KMS-11 (cell line): ENCODE measurements around the gene SLC30A4.

Source experiments
- H2AFZ ChIP-seq: fragments of 200-600 bp; sonication (generic); 2 replicates; pipeline ENCODE4 v1.6.1; 2016; ENCODE audit warnings: antibody characterized with exemption, mixed run types, low read depth
- H3K27ac ChIP-seq: fragments of 200-600 bp; sonication (generic); 2 replicates; pipeline ENCODE4 v1.6.1; 2016; ENCODE audit warnings: mild to moderate bottlenecking, mixed run types
- H3K27me3 ChIP-seq: fragments of 200-600 bp; sonication (generic); 2 replicates; pipeline ENCODE4 v1.6.1; 2017; ENCODE audit warnings: mild to moderate bottlenecking, low read depth, mixed run types, moderate library complexity; ENCODE audit not compliant: insufficient read depth
- H3K36me3 ChIP-seq: fragments of 200-600 bp; sonication (generic); 2 replicates; pipeline ENCODE4 v1.6.1; 2017; ENCODE audit warnings: mild to moderate bottlenecking, mixed run types; ENCODE audit not compliant: insufficient read depth
- H3K4me1 ChIP-seq: fragments of 200-600 bp; sonication (generic); 2 replicates; pipeline ENCODE4 v1.6.1; 2016; ENCODE audit warnings: mild to moderate bottlenecking, low read depth, mixed run types; ENCODE audit not compliant: poor library complexity, severe bottlenecking
- H3K4me2 ChIP-seq: fragments of 200-600 bp; sonication (generic); 2 replicates; pipeline ENCODE4 v1.7.0; 2016; ENCODE audit warnings: mild to moderate bottlenecking, mixed run types
- H3K4me3 ChIP-seq: fragments of 200-600 bp; sonication (generic); IDR thresholded peaks from 2 replicates; pipeline ENCODE4 v1.6.1; 2017; ENCODE audit warnings: low read depth, low read length, mixed read lengths; ENCODE audit not compliant: insufficient read depth
- H3K79me2 ChIP-seq: fragments of 200-600 bp; sonication (generic); 2 replicates; pipeline ENCODE4 v1.6.1; 2016; ENCODE audit warnings: low read depth, mixed run types; ENCODE audit not compliant: insufficient read depth
- H3K9ac ChIP-seq: fragments of 200-600 bp; sonication (generic); 2 replicates; pipeline ENCODE4 v1.6.1; 2016; ENCODE audit warnings: mild to moderate bottlenecking, mixed run types
- H4K20me1 ChIP-seq: fragments of 200-600 bp; sonication (generic); 2 replicates; pipeline ENCODE4 v1.6.1; 2016; ENCODE audit warnings: mild to moderate bottlenecking, mixed run types; ENCODE audit not compliant: insufficient read depth
- TF ChIP-seq, protein P1 (sequence below): fragments of 200-600 bp; sonication (generic); conservative IDR thresholded peaks from 2 replicates; pipeline ENCODE4 v1.6.1; 2017; ENCODE audit warnings: low read depth, mild to moderate bottlenecking, antibody characterized with exemption, low read length, moderate library complexity, mixed read lengths

SLC30A4 gene

DNA sequence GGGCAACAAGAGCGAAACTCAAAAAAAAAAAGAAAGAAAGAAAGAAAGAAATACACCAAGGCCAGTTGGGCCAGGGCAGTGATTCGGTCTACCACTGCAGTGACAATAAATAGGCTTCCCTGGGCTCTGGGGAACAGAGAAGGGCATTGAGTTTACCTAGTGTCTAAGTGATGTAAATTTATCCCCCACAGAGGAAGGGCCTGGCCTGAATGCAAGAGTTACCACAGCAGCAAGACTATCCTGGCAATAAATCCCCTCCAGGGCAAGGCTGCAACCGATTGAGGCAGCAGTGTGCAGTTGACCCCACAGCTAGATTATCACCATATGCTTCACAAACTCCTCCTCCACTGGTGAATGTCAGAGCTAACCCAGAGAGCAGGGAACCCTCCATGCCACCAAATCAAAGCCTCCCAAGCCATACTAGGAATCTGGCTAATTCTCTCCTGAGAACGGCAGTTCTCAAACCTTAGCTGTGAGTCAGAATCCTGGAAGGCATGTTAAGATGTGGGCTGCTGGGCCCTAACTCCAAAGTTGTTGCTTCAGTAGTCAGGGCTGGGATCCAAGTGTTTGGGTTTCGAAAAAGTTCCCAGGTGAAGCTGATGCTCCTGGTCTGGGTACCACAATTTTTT, 79.9 kb downstream of the SLC30A4 start:
- H4K20me1 ChIP-seq, result no peaks in the 10 kb centered on the region
- no peaks in the 10 kb centered on the region for H3K79me2 ChIP-seq
- H3K27me3 ChIP-seq, result no peaks in the 10 kb centered on the region
- H3K4me2 ChIP-seq, result no peak overlapping the region
- H3K4me3 ChIP-seq, result no peak overlapping the region
- H2AFZ ChIP-seq, result no peak overlapping the region
- H3K9ac ChIP-seq, result no peak overlapping the region
- no peaks in the 10 kb centered on the region for H3K4me1 ChIP-seq
- H3K27ac ChIP-seq, result no peak overlapping the region
- H3K36me3 ChIP-seq, result no peaks in the 10 kb centered on the region
- TF ChIP-seq, protein P1, sequence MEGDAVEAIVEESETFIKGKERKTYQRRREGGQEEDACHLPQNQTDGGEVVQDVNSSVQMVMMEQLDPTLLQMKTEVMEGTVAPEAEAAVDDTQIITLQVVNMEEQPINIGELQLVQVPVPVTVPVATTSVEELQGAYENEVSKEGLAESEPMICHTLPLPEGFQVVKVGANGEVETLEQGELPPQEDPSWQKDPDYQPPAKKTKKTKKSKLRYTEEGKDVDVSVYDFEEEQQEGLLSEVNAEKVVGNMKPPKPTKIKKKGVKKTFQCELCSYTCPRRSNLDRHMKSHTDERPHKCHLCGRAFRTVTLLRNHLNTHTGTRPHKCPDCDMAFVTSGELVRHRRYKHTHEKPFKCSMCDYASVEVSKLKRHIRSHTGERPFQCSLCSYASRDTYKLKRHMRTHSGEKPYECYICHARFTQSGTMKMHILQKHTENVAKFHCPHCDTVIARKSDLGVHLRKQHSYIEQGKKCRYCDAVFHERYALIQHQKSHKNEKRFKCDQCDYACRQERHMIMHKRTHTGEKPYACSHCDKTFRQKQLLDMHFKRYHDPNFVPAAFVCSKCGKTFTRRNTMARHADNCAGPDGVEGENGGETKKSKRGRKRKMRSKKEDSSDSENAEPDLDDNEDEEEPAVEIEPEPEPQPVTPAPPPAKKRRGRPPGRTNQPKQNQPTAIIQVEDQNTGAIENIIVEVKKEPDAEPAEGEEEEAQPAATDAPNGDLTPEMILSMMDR, result no peak

DNA sequence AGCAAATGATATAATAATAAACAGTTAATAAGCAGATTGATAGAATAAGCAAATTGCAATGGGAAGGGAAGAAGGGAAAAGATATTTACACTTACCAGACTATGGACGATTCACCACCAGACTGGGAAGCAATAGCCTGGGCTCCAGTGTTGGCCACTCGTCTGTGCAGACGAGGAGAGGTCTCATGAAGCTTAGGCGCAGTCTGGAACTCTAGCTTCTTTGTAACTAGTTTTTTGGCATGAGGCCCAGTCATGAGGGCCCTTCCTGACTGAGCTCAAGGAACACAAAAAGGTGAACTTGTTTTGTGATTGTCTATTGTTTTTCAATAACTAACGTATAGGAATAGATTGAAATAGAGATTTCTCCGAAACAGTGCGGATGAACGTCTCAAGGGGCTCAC, 80.9 kb downstream of the SLC30A4 start:
- Histone ChIP-seq H4K20me1 (no peaks in the 10 kb centered on the region), H3K27ac (no peak overlapping the region), H3K4me3 (no peak overlapping the region), H2AFZ (no peak overlapping the region), H3K79me2 (no peaks in the 10 kb centered on the region), H3K9ac (no peak overlapping the region), H3K27me3 (no peaks in the 10 kb centered on the region), H3K4me1 (no peaks in the 10 kb centered on the region), H3K4me2 (no peak overlapping the region), H3K36me3 (no peaks in the 10 kb centered on the region)
- TF ChIP-seq, protein P1, result no peak

DNA sequence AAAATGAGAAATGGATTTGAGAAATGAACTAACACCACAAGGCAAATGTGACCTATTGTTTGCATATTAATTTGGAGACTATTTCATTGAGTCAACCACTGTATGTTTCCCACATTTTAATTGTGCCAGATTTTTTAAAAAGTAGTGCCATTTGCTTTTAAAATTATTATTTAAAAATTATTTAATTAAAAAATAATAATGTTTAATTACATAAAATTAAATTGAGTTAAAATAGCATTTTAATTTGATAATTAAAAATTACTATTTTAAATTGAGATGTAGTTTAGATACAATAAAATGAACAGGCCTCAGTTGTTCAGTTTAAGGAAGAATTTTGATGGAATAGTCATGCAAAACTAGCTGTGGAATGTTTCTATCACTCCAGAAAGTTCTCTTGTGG, 81.5 kb downstream of the SLC30A4 start:
- H3K4me1 ChIP-seq, result no peaks in the 10 kb centered on the region
- no peak overlapping the region for H3K4me3 ChIP-seq
- no peak overlapping the region for H3K4me2 ChIP-seq
- TF ChIP-seq, protein P1, result no peak
- H3K79me2 ChIP-seq, result no peaks in the 10 kb centered on the region
- no peaks in the 10 kb centered on the region for H3K36me3 ChIP-seq
- no peak overlapping the region for H3K27ac ChIP-seq
- no peak overlapping the region for H3K9ac ChIP-seq
- H3K27me3 ChIP-seq, result no peaks in the 10 kb centered on the region
- no peaks in the 10 kb centered on the region for H4K20me1 ChIP-seq
- H2AFZ ChIP-seq, result no peak overlapping the region

DNA sequence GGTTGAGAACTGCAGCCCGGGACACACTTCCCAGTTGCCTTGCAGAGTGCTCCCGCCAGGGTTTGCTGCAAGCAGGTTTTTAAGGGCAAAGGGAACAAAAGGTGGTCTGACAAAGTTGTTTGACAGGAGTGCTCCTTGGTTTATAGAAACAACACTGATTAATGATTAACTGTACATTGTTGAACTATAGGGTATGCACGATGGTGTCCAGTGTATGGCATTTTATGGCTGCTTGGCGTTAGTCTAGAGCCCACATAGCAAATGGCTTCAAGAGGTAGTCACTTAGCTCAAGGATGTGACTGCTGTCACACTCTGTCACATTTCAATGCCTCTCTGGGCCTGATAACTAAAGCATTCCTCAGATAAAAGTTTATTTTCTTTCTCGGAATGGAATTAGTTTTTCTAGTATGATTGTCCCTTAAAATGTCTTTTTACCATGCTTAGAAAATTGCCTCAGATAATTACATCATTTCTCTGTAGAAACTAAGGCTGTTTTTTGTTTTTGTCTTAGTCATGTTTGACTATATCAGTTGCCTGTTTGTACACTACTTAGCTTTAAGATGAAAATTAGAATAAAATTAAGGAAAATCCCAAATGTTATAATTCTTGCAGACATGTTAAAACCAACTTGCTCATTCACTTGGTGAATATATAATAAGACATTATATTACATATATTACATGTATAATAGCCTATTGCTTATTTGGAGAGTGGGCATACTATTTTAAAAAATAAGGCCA, 82.9 kb downstream of the SLC30A4 start:
- H3K79me2 ChIP-seq, result no peaks in the 10 kb centered on the region
- no peaks in the 10 kb centered on the region for H3K36me3 ChIP-seq
- H3K4me2 ChIP-seq, result no peak overlapping the region
- no peak overlapping the region for H3K4me3 ChIP-seq
- TF ChIP-seq, protein P1, result no peak
- no peaks in the 10 kb centered on the region for H3K27me3 ChIP-seq
- H4K20me1 ChIP-seq, result no peaks in the 10 kb centered on the region
- no peak overlapping the region for H3K9ac ChIP-seq
- H3K27ac ChIP-seq, result no peak overlapping the region
- H3K4me1 ChIP-seq, result no peaks in the 10 kb centered on the region
- H2AFZ ChIP-seq, result no peak overlapping the region
